GM12878 (cell line): ENCODE data around the gene CASS4. TPM values are rescaled to one million over a fixed set of nuclear protein-coding genes. Genes with fewer than 3 reads are reported as not detected.

Experiments
- ATAC-seq: fragments of 200-7000 bp; cut with Tn5 transposase; 3 replicates; pipeline ENCODE4 v1.9.1; 2020; ENCODE audit warnings: mild to moderate bottlenecking, moderate library complexity
- BruUV-seq: library from RNA; stranded (reverse); fragments of 400-500 nt; replicated peaks from 2 replicates; lab custom pipeline; 2021; lab: Mats Ljungman, UMichigan
- CTCF ChIA-PET: fragments of 300-600 bp; sonication (Branson Sonifier 250); formaldehyde crosslinking; extraction: SDS; loops from one replicate; lab custom pipeline; 2021; ENCODE audit warnings: inconsistent platforms; lab: Yijun Ruan, JAX
- POLR2A ChIA-PET: fragments of 350-600 bp; formaldehyde crosslinking; extraction: SDS; loops from one replicate; lab custom pipeline; 2021; ENCODE audit warnings: inconsistent platforms; lab: Charles Lee
- RAD21 ChIA-PET: fragments of 300-600 bp; sonication (Branson Sonifier 250); formaldehyde crosslinking; loops from one replicate; lab custom pipeline; 2023; ENCODE audit warnings: antibody characterized with exemption; ENCODE audit not compliant: unreplicated experiment; lab: Charles Lee
- SMC1A ChIA-PET: fragments of 300-600 bp; sonication (Branson Sonifier 250); formaldehyde crosslinking; loops from one replicate; lab custom pipeline; 2023; ENCODE audit not compliant: unreplicated experiment, uncharacterized antibody; lab: Charles Lee
- DNase-seq: peaks from one replicate; pipeline ENCODE4 v3.0.0-alpha.2; 2011; ENCODE audit warnings: low read depth, low spot score
- FAIRE-seq: peaks from 3 replicates; lab custom pipeline; 2011; peaks lifted over from hg19 to GRCh38; lab: Jason Lieb, UNC
- H2AFZ ChIP-seq: 2 replicates; pipeline ENCODE4 v1.6.0; 2011; ENCODE audit warnings: low read depth, low read length, control low read depth; ENCODE audit not compliant: control insufficient read depth
- H3K27ac ChIP-seq: 2 replicates; pipeline ENCODE4 v1.5.1; 2011; ENCODE audit warnings: control low read depth; ENCODE audit not compliant: control insufficient read depth, insufficient read depth
- H3K27me3 ChIP-seq, 2 experiments: replicated peaks in 1 of 2; 2 replicates each; pipeline versions ENCODE4 v1.6.0 to v1.6.1; 2011; ENCODE audit warnings: low read length in 1 of 2; ENCODE audit not compliant: control insufficient read depth in 2 of 2, insufficient read depth in 2 of 2
- H3K36me3 ChIP-seq, 2 experiments: 2 replicates each; pipeline ENCODE4 v1.5.1; 2011; ENCODE audit warnings: low read length in 1 of 2; ENCODE audit not compliant: control insufficient read depth in 2 of 2, insufficient read depth in 2 of 2
- H3K4me1 ChIP-seq: 2 replicates; pipeline ENCODE4 v1.6.1; 2011; ENCODE audit warnings: mild to moderate bottlenecking, low read length, moderate library complexity, mixed read lengths; ENCODE audit not compliant: control insufficient read depth, insufficient read depth
- H3K4me2 ChIP-seq: 2 replicates; pipeline ENCODE4 v1.6.0; 2011; ENCODE audit warnings: control low read depth; ENCODE audit not compliant: control insufficient read depth, insufficient read depth
- H3K4me3 ChIP-seq: fragments of 200-600 bp; sonication (generic); 2 replicates; pipeline ENCODE4 v1.5.1; 2016
- H3K79me2 ChIP-seq: 2 replicates; pipeline ENCODE4 v1.6.0; 2011; ENCODE audit warnings: low read length; ENCODE audit not compliant: control insufficient read depth, insufficient read depth
- H3K9ac ChIP-seq: 2 replicates; pipeline ENCODE4 v1.8.0; 2011; ENCODE audit warnings: low read length, control low read depth, mixed read lengths; ENCODE audit not compliant: control insufficient read depth, insufficient read depth
- H3K9me3 ChIP-seq: replicated peaks from 3 replicates; pipeline ENCODE4 v1.5.1; 2011; ENCODE audit warnings: mild to moderate bottlenecking, low read length; ENCODE audit not compliant: control insufficient read depth, insufficient read depth
- H4K20me1 ChIP-seq: 2 replicates; pipeline ENCODE4 v1.6.0; 2011; ENCODE audit not compliant: control insufficient read depth, insufficient read depth
- CEBPB ChIP-seq, 2 experiments: fragments of 150-350 bp in 1 of 2; IDR thresholded peaks; 2 replicates each; pipeline ENCODE4 v1.6.1; 2012 to 2014; ENCODE audit warnings: low read depth in 2 of 2, low read length in 2 of 2, borderline replicate concordance in 1 of 2, inconsistent platforms in 1 of 2
- FOS ChIP-seq: IDR thresholded peaks from 3 replicates; pipeline ENCODE4 v1.6.1; 2011; ENCODE audit warnings: borderline replicate concordance; ENCODE audit not compliant: insufficient read length; ENCODE audit errors: extremely low read depth
- PAX8 ChIP-seq: fragments of 450-650 bp; IDR thresholded peaks from 2 replicates; pipeline ENCODE4 v1.6.1; 2017; ENCODE audit warnings: mild to moderate bottlenecking, moderate library complexity
- RAD21 ChIP-seq: IDR thresholded peaks from 2 replicates; pipeline ENCODE4 v1.6.1; 2011; ENCODE audit warnings: mild to moderate bottlenecking, low read depth, low read length, moderate library complexity; ENCODE audit not compliant: insufficient read depth
- SMARCA5 ChIP-seq: fragments of 450-650 bp; IDR thresholded peaks from 2 replicates; pipeline ENCODE4 v1.6.1; 2017; ENCODE audit warnings: mild to moderate bottlenecking
- SUZ12 ChIP-seq: fragments of 200-600 bp; sonication (generic); IDR thresholded peaks from one replicate; pipeline ENCODE4 v1.6.1; 2018; ENCODE audit warnings: antibody characterized with exemption, mild to moderate bottlenecking; ENCODE audit not compliant: unreplicated experiment
- ZNF207 ChIP-seq: fragments of 450-650 bp; IDR thresholded peaks from 2 replicates; pipeline ENCODE4 v1.6.1; 2014; ENCODE audit warnings: antibody characterized with exemption, mild to moderate bottlenecking, borderline replicate concordance
- WGBS: methylation state at CpG from one replicate; pipeline ENCODE4 v1.1.6; 2016; ENCODE audit warnings: low lambda C conversion rate; ENCODE audit not compliant: insufficient replicate concordance, insufficient coverage; ENCODE audit errors: missing lambda C conversion rate; 5-methylcytosine and 5-hydroxymethylcytosine counted together
- in situ Hi-C: fragments of 300-500 bp; cut with MboI; formaldehyde crosslinking; loops from 9 replicates; pipeline ENCODE4 v1.14.3; 2018; ENCODE audit warnings: mixed read lengths
- intact Hi-C: fragments of 100-400 bp; cut with micrococcal nuclease; formaldehyde crosslinking; loops from one replicate; pipeline ENCODE4 v1.14.2; 2022; ENCODE audit not compliant: unreplicated experiment
- polyA plus RNA-seq, 11 experiments: library from polyadenylated mRNA; depleted of rRNA in 4 of 11; unstranded in 6 of 11; stranded (reverse) in 5 of 11; fragments of >200 nt; fragmentation: Nextera tagmentation in 4 of 11; fragmentation: Illumina TruSeq in 1 of 11; extraction: Ambion mirVana in 4 of 11; extraction: Trizol in 1 of 11; gene quantifications; 1 replicate in 1 of 11; 2 replicates in 10 of 11; pipeline versions ENCODE4 v1.2.1 to v1.2.3, GENCODE V29; 2011 to 2016; ENCODE audit warnings: inconsistent platforms in 2 of 11, missing spikeins in 2 of 11, low read depth in 1 of 11
- total RNA-seq, 4 experiments: library from RNA; depleted of rRNA in 3 of 4; stranded (reverse); fragments of >200 nt in 3 of 4; fragmentation: Illumina TruSeq in 1 of 4; extraction: Trizol in 1 of 4; gene quantifications; 2 replicates each; pipeline versions ENCODE4 v1.2.1 to v1.2.3, GENCODE V29; 2013 to 2021
- TF ChIP-seq, protein P1 (sequence below): IDR thresholded peaks from 2 replicates; pipeline ENCODE4 v1.6.1; 2012; ENCODE audit warnings: low read depth, low read length, improper control_type of control experiment
- TF ChIP-seq, protein P2 (sequence below): fragments of 450-650 bp; IDR thresholded peaks from 2 replicates; pipeline ENCODE4 v1.6.1; 2016; ENCODE audit warnings: mild to moderate bottlenecking, moderate library complexity, borderline replicate concordance
- TF ChIP-seq, protein P3 (sequence below): IDR thresholded peaks from 2 replicates; pipeline ENCODE4 v1.6.1; 2012; ENCODE audit warnings: low read depth, low read length, improper control_type of control experiment
- TF ChIP-seq, protein P4 (sequence below): fragments of 450-650 bp; IDR thresholded peaks from 2 replicates; pipeline ENCODE4 v1.6.1; 2017; ENCODE audit warnings: mild to moderate bottlenecking

The CASS4 gene
- total and polyA plus RNA-seq, 10 of the 15 experiments (the other 5 are each of a cell fraction or from before 2014, with no cell fraction given) = 0.04 to 0.24 (median 0.11) TPM; not detected in 1

DNA sequence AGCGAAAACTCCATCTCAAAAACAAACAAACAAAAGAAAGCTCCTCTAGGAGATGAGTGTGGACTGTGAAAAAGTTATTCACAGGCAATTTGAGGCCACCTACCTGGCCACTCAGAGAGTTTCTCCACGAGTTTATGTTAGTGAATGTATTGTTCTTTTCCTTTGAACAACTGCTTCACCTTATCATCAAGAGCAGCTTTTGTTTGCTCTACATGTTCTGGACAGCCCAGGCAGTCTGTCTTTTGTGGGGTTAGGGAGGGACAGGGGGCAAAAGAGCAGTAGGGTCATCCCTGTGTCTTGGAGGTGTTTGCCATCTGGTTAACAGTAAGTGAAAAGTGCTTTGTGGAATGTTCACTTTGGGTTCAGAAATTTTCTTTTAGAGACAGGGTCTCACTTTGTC, 8.0 kb downstream of the CASS4 start:
- TF ChIP-seq FOS = no peak
- no peak for TF ChIP-seq PAX8
- no peak for TF ChIP-seq SUZ12
- no peak for TF ChIP-seq CEBPB (IDR thresholded peaks at IDR 0.05; ENCODE audit: borderline replicate concordance in 1 of 2, low read depth in 2 of 2, low read length in 2 of 2)
- TF ChIP-seq, protein P1, sequence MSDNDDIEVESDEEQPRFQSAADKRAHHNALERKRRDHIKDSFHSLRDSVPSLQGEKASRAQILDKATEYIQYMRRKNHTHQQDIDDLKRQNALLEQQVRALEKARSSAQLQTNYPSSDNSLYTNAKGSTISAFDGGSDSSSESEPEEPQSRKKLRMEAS = no peak
- TF ChIP-seq SMARCA5 = no peak
- TF ChIP-seq ZNF207 = no peak
- TF ChIP-seq, protein P2, sequence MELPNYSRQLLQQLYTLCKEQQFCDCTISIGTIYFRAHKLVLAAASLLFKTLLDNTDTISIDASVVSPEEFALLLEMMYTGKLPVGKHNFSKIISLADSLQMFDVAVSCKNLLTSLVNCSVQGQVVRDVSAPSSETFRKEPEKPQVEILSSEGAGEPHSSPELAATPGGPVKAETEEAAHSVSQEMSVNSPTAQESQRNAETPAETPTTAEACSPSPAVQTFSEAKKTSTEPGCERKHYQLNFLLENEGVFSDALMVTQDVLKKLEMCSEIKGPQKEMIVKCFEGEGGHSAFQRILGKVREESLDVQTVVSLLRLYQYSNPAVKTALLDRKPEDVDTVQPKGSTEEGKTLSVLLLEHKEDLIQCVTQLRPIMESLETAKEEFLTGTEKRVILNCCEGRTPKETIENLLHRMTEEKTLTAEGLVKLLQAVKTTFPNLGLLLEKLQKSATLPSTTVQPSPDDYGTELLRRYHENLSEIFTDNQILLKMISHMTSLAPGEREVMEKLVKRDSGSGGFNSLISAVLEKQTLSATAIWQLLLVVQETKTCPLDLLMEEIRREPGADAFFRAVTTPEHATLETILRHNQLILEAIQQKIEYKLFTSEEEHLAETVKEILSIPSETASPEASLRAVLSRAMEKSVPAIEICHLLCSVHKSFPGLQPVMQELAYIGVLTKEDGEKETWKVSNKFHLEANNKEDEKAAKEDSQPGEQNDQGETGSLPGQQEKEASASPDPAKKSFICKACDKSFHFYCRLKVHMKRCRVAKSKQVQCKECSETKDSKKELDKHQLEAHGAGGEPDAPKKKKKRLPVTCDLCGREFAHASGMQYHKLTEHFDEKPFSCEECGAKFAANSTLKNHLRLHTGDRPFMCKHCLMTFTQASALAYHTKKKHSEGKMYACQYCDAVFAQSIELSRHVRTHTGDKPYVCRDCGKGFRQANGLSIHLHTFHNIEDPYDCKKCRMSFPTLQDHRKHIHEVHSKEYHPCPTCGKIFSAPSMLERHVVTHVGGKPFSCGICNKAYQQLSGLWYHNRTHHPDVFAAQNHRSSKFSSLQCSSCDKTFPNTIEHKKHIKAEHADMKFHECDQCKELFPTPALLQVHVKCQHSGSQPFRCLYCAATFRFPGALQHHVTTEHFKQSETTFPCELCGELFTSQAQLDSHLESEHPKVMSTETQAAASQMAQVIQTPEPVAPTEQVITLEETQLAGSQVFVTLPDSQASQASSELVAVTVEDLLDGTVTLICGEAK = no peak
- no peak for TF ChIP-seq RAD21
- TF ChIP-seq, protein P3, sequence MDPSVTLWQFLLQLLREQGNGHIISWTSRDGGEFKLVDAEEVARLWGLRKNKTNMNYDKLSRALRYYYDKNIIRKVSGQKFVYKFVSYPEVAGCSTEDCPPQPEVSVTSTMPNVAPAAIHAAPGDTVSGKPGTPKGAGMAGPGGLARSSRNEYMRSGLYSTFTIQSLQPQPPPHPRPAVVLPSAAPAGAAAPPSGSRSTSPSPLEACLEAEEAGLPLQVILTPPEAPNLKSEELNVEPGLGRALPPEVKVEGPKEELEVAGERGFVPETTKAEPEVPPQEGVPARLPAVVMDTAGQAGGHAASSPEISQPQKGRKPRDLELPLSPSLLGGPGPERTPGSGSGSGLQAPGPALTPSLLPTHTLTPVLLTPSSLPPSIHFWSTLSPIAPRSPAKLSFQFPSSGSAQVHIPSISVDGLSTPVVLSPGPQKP = no peak
- TF ChIP-seq, protein P4, sequence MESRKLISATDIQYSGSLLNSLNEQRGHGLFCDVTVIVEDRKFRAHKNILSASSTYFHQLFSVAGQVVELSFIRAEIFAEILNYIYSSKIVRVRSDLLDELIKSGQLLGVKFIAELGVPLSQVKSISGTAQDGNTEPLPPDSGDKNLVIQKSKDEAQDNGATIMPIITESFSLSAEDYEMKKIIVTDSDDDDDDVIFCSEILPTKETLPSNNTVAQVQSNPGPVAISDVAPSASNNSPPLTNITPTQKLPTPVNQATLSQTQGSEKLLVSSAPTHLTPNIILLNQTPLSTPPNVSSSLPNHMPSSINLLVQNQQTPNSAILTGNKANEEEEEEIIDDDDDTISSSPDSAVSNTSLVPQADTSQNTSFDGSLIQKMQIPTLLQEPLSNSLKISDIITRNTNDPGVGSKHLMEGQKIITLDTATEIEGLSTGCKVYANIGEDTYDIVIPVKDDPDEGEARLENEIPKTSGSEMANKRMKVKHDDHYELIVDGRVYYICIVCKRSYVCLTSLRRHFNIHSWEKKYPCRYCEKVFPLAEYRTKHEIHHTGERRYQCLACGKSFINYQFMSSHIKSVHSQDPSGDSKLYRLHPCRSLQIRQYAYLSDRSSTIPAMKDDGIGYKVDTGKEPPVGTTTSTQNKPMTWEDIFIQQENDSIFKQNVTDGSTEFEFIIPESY = no peak
- TF ChIP-seq, all 136 proteins: peak for 0
- ChIA-PET CTCF (no interaction called here), SMC1A (no interaction called here), RAD21 (no interaction called here), POLR2A (no interaction called here)
- Histone ChIP-seq H3K79me2 (no peaks in the 10 kb centered on the region), H3K4me1 (peaks cover 4% of the 10 kb centered on the region), H3K9ac (no peak overlapping the region), H3K4me3 (no peak overlapping the region), H3K27me3 (no peaks in the 10 kb centered on the region), H3K36me3 (no peaks in the 10 kb centered on the region), H3K4me2 (no peak overlapping the region), H3K9me3 (no peaks in the 10 kb centered on the region), H4K20me1 (no peaks in the 10 kb centered on the region), H2AFZ (no peak overlapping the region), H3K27ac (no peak overlapping the region)
- ATAC-seq (no peak), FAIRE-seq (no peak), DNase-seq (no peak)
- BruUV-seq = no TSS peak
- 74% methylated on average over 2 of the region's 2 CpGs for WGBS
- intact Hi-C loops = no loop called here
- in situ Hi-C loops = no loop called here
